ENCODE results near the gene SETD2.
A peak's percentile ranks its signal among the peaks of the same experiment; 100 is the strongest.
"Not testable (repeated sequence)": the region's sequence is repeated elsewhere in the genome, so short reads cannot be mapped to it uniquely, and the experiment has no call there.

SETD2 gene

DNA sequence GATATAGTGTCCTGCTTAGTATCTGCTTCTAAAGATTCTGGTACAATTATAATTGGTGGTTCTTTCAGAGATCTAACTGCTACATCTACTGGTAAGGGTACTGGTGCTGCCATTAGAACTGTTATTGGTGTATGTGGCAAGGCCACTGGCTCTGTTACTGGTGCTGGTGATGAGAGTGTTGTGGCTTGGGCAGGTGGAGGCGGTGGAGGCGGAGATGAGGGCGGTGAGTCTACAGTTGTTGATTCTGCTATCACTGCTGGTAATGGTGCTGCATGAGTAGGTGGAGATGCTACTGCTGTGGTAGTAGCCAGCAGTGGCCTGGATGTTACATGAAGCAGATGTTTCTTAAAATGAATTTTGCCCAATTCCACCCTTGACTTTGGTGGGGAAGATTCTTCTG, 40.1 kb downstream of the SETD2 start:
- H3K27ac ChIP-seq (replicated peaks), result no peak overlapping the region
- H3K4me3 ChIP-seq (replicated peaks; ENCODE audit: insufficient read depth, low read length), result no peak overlapping the region
- TF ChIP-seq, protein P1, sequence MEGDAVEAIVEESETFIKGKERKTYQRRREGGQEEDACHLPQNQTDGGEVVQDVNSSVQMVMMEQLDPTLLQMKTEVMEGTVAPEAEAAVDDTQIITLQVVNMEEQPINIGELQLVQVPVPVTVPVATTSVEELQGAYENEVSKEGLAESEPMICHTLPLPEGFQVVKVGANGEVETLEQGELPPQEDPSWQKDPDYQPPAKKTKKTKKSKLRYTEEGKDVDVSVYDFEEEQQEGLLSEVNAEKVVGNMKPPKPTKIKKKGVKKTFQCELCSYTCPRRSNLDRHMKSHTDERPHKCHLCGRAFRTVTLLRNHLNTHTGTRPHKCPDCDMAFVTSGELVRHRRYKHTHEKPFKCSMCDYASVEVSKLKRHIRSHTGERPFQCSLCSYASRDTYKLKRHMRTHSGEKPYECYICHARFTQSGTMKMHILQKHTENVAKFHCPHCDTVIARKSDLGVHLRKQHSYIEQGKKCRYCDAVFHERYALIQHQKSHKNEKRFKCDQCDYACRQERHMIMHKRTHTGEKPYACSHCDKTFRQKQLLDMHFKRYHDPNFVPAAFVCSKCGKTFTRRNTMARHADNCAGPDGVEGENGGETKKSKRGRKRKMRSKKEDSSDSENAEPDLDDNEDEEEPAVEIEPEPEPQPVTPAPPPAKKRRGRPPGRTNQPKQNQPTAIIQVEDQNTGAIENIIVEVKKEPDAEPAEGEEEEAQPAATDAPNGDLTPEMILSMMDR (IDR thresholded peaks at IDR 0.05; ENCODE audit: insufficient read depth, low read length), result no peak
- TF ChIP-seq GABPA (IDR thresholded peaks at IDR 0.05; ENCODE audit: low read depth) (no peak), POLR2AphosphoS5 (IDR thresholded peaks at IDR 0.05; ENCODE audit: low read depth) (no peak), SPI1 (IDR thresholded peaks at IDR 0.05; ENCODE audit: borderline replicate concordance, low read depth) (no peak)
- TF ChIP-seq, protein P2, sequence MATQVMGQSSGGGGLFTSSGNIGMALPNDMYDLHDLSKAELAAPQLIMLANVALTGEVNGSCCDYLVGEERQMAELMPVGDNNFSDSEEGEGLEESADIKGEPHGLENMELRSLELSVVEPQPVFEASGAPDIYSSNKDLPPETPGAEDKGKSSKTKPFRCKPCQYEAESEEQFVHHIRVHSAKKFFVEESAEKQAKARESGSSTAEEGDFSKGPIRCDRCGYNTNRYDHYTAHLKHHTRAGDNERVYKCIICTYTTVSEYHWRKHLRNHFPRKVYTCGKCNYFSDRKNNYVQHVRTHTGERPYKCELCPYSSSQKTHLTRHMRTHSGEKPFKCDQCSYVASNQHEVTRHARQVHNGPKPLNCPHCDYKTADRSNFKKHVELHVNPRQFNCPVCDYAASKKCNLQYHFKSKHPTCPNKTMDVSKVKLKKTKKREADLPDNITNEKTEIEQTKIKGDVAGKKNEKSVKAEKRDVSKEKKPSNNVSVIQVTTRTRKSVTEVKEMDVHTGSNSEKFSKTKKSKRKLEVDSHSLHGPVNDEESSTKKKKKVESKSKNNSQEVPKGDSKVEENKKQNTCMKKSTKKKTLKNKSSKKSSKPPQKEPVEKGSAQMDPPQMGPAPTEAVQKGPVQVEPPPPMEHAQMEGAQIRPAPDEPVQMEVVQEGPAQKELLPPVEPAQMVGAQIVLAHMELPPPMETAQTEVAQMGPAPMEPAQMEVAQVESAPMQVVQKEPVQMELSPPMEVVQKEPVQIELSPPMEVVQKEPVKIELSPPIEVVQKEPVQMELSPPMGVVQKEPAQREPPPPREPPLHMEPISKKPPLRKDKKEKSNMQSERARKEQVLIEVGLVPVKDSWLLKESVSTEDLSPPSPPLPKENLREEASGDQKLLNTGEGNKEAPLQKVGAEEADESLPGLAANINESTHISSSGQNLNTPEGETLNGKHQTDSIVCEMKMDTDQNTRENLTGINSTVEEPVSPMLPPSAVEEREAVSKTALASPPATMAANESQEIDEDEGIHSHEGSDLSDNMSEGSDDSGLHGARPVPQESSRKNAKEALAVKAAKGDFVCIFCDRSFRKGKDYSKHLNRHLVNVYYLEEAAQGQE (IDR thresholded peaks at IDR 0.05; ENCODE audit: insufficient replicate concordance, low read depth), result no peak
- no peaks in the 10 kb centered on the region for H3K27me3 ChIP-seq (ENCODE audit: insufficient read depth, poor library complexity, severe bottlenecking)
- DNase-seq (ENCODE audit: low read depth in 1 of 2, low spot score in 1 of 2), result no peak

DNA sequence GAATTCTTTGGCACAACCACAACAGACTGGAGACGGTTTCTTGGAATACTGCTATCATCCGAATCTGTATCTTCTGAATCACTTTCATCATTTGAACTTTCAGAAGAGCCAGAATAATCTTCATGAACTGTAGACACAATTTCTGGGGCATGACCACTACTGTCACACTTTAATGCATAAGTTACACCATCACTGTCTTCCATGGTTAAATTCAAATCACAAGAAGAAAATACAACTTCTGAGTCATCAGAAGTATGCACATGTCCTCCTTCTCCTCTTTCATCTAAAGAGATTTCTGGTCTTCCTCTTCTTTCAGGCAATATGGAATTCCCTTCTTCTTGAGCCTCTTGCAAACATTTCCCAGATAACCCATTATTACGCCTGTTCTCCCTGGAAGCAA, 42.5 kb downstream of the SETD2 start:
- H3K27ac ChIP-seq (replicated peaks), result no peak overlapping the region
- no peak overlapping the region for H3K4me3 ChIP-seq (replicated peaks; ENCODE audit: insufficient read depth, low read length)
- no peaks in the 10 kb centered on the region for H3K27me3 ChIP-seq (ENCODE audit: insufficient read depth, poor library complexity, severe bottlenecking)
- no peak for DNase-seq (ENCODE audit: low read depth in 1 of 2, low spot score in 1 of 2)
- TF ChIP-seq, protein P2 (IDR thresholded peaks at IDR 0.05; ENCODE audit: insufficient replicate concordance, low read depth), result no peak
- TF ChIP-seq POLR2AphosphoS5 (IDR thresholded peaks at IDR 0.05; ENCODE audit: low read depth) (no peak), SPI1 (IDR thresholded peaks at IDR 0.05; ENCODE audit: borderline replicate concordance, low read depth) (no peak), GABPA (IDR thresholded peaks at IDR 0.05; ENCODE audit: low read depth) (no peak)
- TF ChIP-seq, protein P1 (IDR thresholded peaks at IDR 0.05; ENCODE audit: insufficient read depth, low read length), result no peak

DNA sequence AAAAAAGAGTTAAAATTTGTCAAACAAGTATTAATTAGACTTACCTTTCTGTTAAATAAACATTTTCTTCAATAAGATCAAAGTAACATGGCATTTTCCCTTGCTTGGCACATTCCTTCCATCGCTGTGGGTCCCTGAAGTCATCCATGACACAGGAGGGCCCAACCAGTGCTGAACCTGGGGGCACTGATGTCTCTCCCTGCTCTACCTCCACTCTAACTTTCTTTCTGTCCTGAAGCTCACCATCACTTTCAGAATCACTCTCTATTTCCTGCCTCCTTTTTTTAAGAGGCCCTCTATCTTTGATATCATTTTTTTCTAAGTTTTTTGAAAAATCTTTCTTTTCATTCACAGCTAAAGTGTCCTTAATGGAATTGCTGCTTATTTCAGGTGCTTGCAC, 43.8 kb downstream of the SETD2 start:
- H3K27me3 ChIP-seq (ENCODE audit: insufficient read depth, poor library complexity, severe bottlenecking), result no peaks in the 10 kb centered on the region
- no peak overlapping the region for H3K4me3 ChIP-seq (replicated peaks; ENCODE audit: insufficient read depth, low read length)
- DNase-seq (ENCODE audit: low read depth in 1 of 2, low spot score in 1 of 2), result no peak
- TF ChIP-seq SPI1 (IDR thresholded peaks at IDR 0.05; ENCODE audit: borderline replicate concordance, low read depth) (no peak), POLR2AphosphoS5 (IDR thresholded peaks at IDR 0.05; ENCODE audit: low read depth) (no peak), GABPA (IDR thresholded peaks at IDR 0.05; ENCODE audit: low read depth) (no peak)
- TF ChIP-seq, protein P2 (IDR thresholded peaks at IDR 0.05; ENCODE audit: insufficient replicate concordance, low read depth), result no peak
- TF ChIP-seq, protein P1 (IDR thresholded peaks at IDR 0.05; ENCODE audit: insufficient read depth, low read length), result no peak
- no peak overlapping the region for H3K27ac ChIP-seq (replicated peaks)

DNA sequence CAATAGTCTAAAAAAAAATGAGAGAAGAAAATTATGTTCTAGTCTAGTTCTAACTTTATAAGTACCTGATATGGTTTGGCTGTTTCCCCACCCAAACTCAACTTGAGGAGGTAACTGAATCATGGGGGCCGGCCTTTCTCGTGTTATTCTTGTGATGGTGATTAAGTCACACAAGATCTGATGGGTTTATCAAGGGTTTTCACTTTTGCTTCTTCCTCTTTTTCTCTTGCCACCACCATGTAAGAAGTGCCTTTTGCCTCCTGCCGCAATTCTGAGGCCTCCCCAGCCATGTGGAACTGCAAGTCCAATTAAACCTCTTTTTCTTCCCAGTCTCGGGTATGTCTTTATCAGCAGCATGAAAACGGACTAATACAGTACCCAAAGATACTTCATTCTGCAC, 44.5 kb downstream of the SETD2 start:
- not testable (repeated sequence) for H3K27me3 ChIP-seq (ENCODE audit: insufficient read depth, poor library complexity, severe bottlenecking); H3K4me3 ChIP-seq (replicated peaks; ENCODE audit: insufficient read depth, low read length); H3K27ac ChIP-seq (replicated peaks)
- peak in 1 of 2 experiments; percentile 3 for DNase-seq (ENCODE audit: low read depth in 1 of 2, low spot score in 1 of 2)

Measured in HL-60 (cell line).